Pancreas (tissue), 10 donors: ENCODE data around the gene EIF4E3. TPM values are rescaled to one million over a fixed set of nuclear protein-coding genes. Genes with fewer than 3 reads are reported as not detected.

ENCODE experiments used
- ATAC-seq, 4 donors: fragments of 200-7000 bp; cut with Tn5 transposase; one replicate each; pipeline versions ENCODE4 v1.8.0 to v1.9.1; 2020; ENCODE audit warnings: mild to moderate bottlenecking in 4 of 4, moderate library complexity in 4 of 4
- DNase-seq, 6 donors: peaks; one replicate each; pipeline ENCODE4 v3.0.0-alpha.2; 2020
- FAIRE-seq: peaks from 2 replicates; lab custom pipeline; 2012; peaks lifted over from hg19 to GRCh38; lab: Jason Lieb, UNC
- H3K27ac ChIP-seq, 4 donors: fragments of 200-600 bp; sonication (generic); 1 replicate in 3 of 4; 2 replicates in 1 of 4; pipeline versions ENCODE4 v1.5.0 to v1.8.0; 2020
- H3K27me3 ChIP-seq, 4 donors: fragments of 200-600 bp; one replicate each; pipeline ENCODE4 v1.8.0; 2021
- H3K36me3 ChIP-seq, 3 donors: fragments of 200-600 bp; sonication (generic) in 1 of 3; one replicate each; pipeline versions ENCODE4 v1.5.0 to v1.8.0; 2020 to 2021
- H3K4me1 ChIP-seq, 3 donors: fragments of 200-600 bp; one replicate each; pipeline ENCODE4 v1.8.0; 2021
- H3K4me3 ChIP-seq, 4 donors: fragments of 200-600 bp; sonication (generic) in 2 of 4; one replicate each; pipeline versions ENCODE4 v1.5.0 to v1.8.0; 2020 to 2021
- H3K9me3 ChIP-seq, 4 donors: fragments of 200-600 bp; one replicate each; pipeline ENCODE4 v1.8.0; 2021
- CTCF ChIP-seq, 4 donors: fragments of 200-600 bp; sonication (generic) in 3 of 4; IDR thresholded peaks; one replicate each; pipeline versions ENCODE4 v1.5.0 to v1.8.0; 2021; ENCODE audit warnings: antibody characterized with exemption in 4 of 4
- WGBS, 2 donors: extraction: QIAGEN DNeasy Blood & Tissue Kit; methylation state at CpG; one replicate each; pipeline ENCODE4 v1.1.7; 2013; 5-methylcytosine and 5-hydroxymethylcytosine counted together
- intact Hi-C, 3 donors: fragments of 100-400 bp; cut with DNase I; formaldehyde crosslinking; loops; one replicate each; pipeline versions ENCODE4 v1.11.1 to v1.14.2; 2022
- polyA plus RNA-seq, 2 donors: library from polyadenylated mRNA; stranded (reverse); fragments of 200-250 nt; gene quantifications; one replicate each; pipeline ENCODE4 v1.2.3, GENCODE V29; 2013
- total RNA-seq, 6 donors: library from RNA; stranded (reverse); fragmentation: NEBNext Ultra II Directional in 4 of 6; extraction: Animal tissue kit (Norgen Biotek cat#: 25700) in 4 of 6; gene quantifications; one replicate each; pipeline versions ENCODE4 v1.2.1 to v1.2.4, GENCODE V29; 2021 to 2023
- donor health status: healthy with polysubstance abuse.
- donor health status: DM: no; HTN: no; CAD: no; lungs with moderate emphysema.
- donor health status: DM: no; HTN: no; CAD: no.
- donor health status: control.
- donor health status: control.
- donor health status: Bipolar disorder and iron deficiency.
- donor health status: DM: yes; HTN: yes; CAD: no.
- donor health status: DM: no; HTN: no; CAD: no.
- donor health status: DM: no; HTN: no; CAD: no.
- donor health status: DM: yes; HTN: yes; CAD: no.

Gene EIF4E3
- total and polyA plus RNA-seq, 8 donors, result 4.1 to 17.3 (median 13.8) TPM

GRCh38 chr3:71681224-71681668, 44.0 kb downstream of the EIF4E3 start:
- Histone ChIP-seq H3K27ac (no peak overlapping the region), H3K27me3 (no peaks in the 10 kb centered on the region), H3K36me3 (no peaks in the 10 kb centered on the region), H3K4me3 (no peak overlapping the region), H3K4me1 (peaks cover 0 to 4% (median 3%) of the 10 kb centered on the region in 3 donors), H3K9me3 (no peaks in the 10 kb centered on the region)
- DNase-seq (peak in 5 of 6 donors; percentile 28 to 70 (median 43)), FAIRE-seq (no peak), ATAC-seq (peak; percentile 75 to 94 (median 90))
- intact Hi-C loops, result no loop called here
- peak; percentile 23 to 43 (median 36) for TF ChIP-seq CTCF (IDR thresholded peaks at IDR 0.05)
- WGBS, 2 donors, result 28 to 32% methylated on average over 7 of the region's 7 CpGs

GRCh38 chr3:71680603-71681002, 44.6 kb downstream of the EIF4E3 start:
- intact Hi-C loops, result no loop called here
- FAIRE-seq (peak; percentile 77), ATAC-seq (peak; percentile 32 to 59 (median 42)), DNase-seq (no peak)
- TF ChIP-seq CTCF (IDR thresholded peaks at IDR 0.05), result no peak
- H3K36me3 ChIP-seq, result no peaks in the 10 kb centered on the region
- no peaks in the 10 kb centered on the region for H3K27me3 ChIP-seq
- H3K9me3 ChIP-seq, result no peaks in the 10 kb centered on the region
- no peak overlapping the region for H3K4me3 ChIP-seq
- H3K27ac ChIP-seq, result no peak overlapping the region
- WGBS, 2 donors, result 58 to 67% methylated on average over 1 of the region's 1 CpG
- peaks cover 0 to 4% (median 3%) of the 10 kb centered on the region in 3 donors for H3K4me1 ChIP-seq

- intact Hi-C loops, result no loop called here
- no peak for FAIRE-seq
- H3K9me3 ChIP-seq, result no peaks in the 10 kb centered on the region
- DNase-seq, result no peak
- H3K27ac ChIP-seq, result no peak overlapping the region
- no peak overlapping the region for H3K4me3 ChIP-seq
- no peaks in the 10 kb centered on the region for H3K27me3 ChIP-seq
- 76 to 82% methylated on average over 2 of the region's 2 CpGs for WGBS, 2 donors
- H3K36me3 ChIP-seq, result no peaks in the 10 kb centered on the region
- no peak for ATAC-seq
- no peak for TF ChIP-seq CTCF (IDR thresholded peaks at IDR 0.05)
- peaks cover 0 to 4% (median 3%) of the 10 kb centered on the region in 3 donors for H3K4me1 ChIP-seq
These were observed 48.3 kb downstream of the EIF4E3 start for GRCh38 chr3:71676931-71677330.

- TF ChIP-seq CTCF (IDR thresholded peaks at IDR 0.05), result no peak
- 91 to 96% methylated on average over 1 of the region's 1 CpG for WGBS, 2 donors
- no peak overlapping the region for H3K27ac ChIP-seq
- no peaks in the 10 kb centered on the region for H3K9me3 ChIP-seq
- DNase-seq (no peak), FAIRE-seq (no peak), ATAC-seq (no peak)
- H3K4me1 ChIP-seq, result no peaks in the 10 kb centered on the region
- H3K36me3 ChIP-seq, result no peaks in the 10 kb centered on the region
- H3K4me3 ChIP-seq, result no peak overlapping the region
- intact Hi-C loops, result no loop called here
- no peaks in the 10 kb centered on the region for H3K27me3 ChIP-seq
These were observed 51.7 kb downstream of the EIF4E3 start for GRCh38 chr3:71673486-71673885.

GRCh38 chr3:71672807-71673206, 52.4 kb downstream of the EIF4E3 start:
- Histone ChIP-seq H3K27ac (no peak overlapping the region), H3K9me3 (no peaks in the 10 kb centered on the region), H3K4me3 (no peak overlapping the region), H3K27me3 (no peaks in the 10 kb centered on the region), H3K4me1 (no peaks in the 10 kb centered on the region), H3K36me3 (no peaks in the 10 kb centered on the region)
- intact Hi-C loops, result no loop called here
- 86 to 87% methylated on average over 6 of the region's 6 CpGs for WGBS, 2 donors
- no peak for ATAC-seq
- no peak for FAIRE-seq
- no peak for DNase-seq
- TF ChIP-seq CTCF (IDR thresholded peaks at IDR 0.05), result no peak
